IMR-90 (cell line): ENCODE measurements around the gene UBA5. TPM values are rescaled to one million over a fixed set of nuclear protein-coding genes. Genes with fewer than 3 reads are reported as not detected.

Source experiments
- ATAC-seq: fragments of 200-7000 bp; cut with Tn5 transposase; 2 replicates; pipeline ENCODE4 v1.9.1; 2020; ENCODE audit warnings: low read depth, mild to moderate bottlenecking, moderate library complexity
- BruUV-seq: library from RNA; stranded (reverse); fragments of 400-500 nt; replicated peaks from 2 replicates; lab custom pipeline; 2021; lab: Mats Ljungman, UMichigan
- CTCF ChIA-PET: fragments of 300-600 bp; formaldehyde crosslinking; extraction: SDS; loops from one replicate; lab custom pipeline; 2021; ENCODE audit warnings: antibody characterized with exemption; lab: Yijun Ruan, JAX
- POLR2A ChIA-PET: fragments of 300-600 bp; sonication (Branson Sonifier 250); formaldehyde crosslinking; loops from one replicate; lab custom pipeline; 2022; ENCODE audit warnings: antibody characterized with exemption; ENCODE audit not compliant: unreplicated experiment; lab: Charles Lee
- DNase-seq: peaks from one replicate; pipeline ENCODE4 v3.0.0; 2013
- H2AFZ ChIP-seq: replicated peaks from 2 replicates; pipeline ENCODE3; 2013; ENCODE audit warnings: low read length, mild to moderate bottlenecking; ENCODE audit not compliant: poor library complexity
- H2AK5ac ChIP-seq: 2 replicates; pipeline ENCODE4 v1.6.1; 2013; ENCODE audit warnings: low read depth, low read length, inconsistent platforms
- H2AK9ac ChIP-seq: replicated peaks from 2 replicates; pipeline ENCODE3; 2013; ENCODE audit warnings: mild to moderate bottlenecking, low read depth, low read length, moderate library complexity; ENCODE audit not compliant: poor library complexity
- H2BK120ac ChIP-seq: 2 replicates; pipeline ENCODE4 v1.6.1; 2013; ENCODE audit warnings: low read depth, low read length, inconsistent platforms
- H2BK15ac ChIP-seq: 3 replicates; pipeline ENCODE4 v1.6.1; 2013; ENCODE audit warnings: low read depth, low read length, inconsistent platforms
- H2BK20ac ChIP-seq: 2 replicates; pipeline ENCODE4 v1.6.1; 2013; ENCODE audit warnings: low read depth, mild to moderate bottlenecking, inconsistent platforms, low read length, moderate library complexity
- H2BK5ac ChIP-seq: 2 replicates; pipeline ENCODE4 v1.6.1; 2013; ENCODE audit warnings: mild to moderate bottlenecking, low read depth, low read length, inconsistent platforms; ENCODE audit not compliant: poor library complexity, severe bottlenecking
- H3K14ac ChIP-seq: replicated peaks from 2 replicates; pipeline ENCODE4 v1.6.1; 2013; ENCODE audit warnings: low read depth, low read length, inconsistent platforms
- H3K18ac ChIP-seq: 2 replicates; pipeline ENCODE4 v1.6.1; 2013; ENCODE audit warnings: low read depth, low read length, control low read depth
- H3K23ac ChIP-seq: 2 replicates; pipeline ENCODE4 v1.6.1; 2013; ENCODE audit warnings: low read depth, low read length, inconsistent platforms
- H3K27ac ChIP-seq: 2 replicates; pipeline ENCODE4 v1.5.1; 2013; ENCODE audit warnings: mild to moderate bottlenecking, control low read depth, low read length; ENCODE audit not compliant: insufficient read depth
- H3K27me3 ChIP-seq: 2 replicates; pipeline ENCODE4 v1.6.1; 2013; ENCODE audit warnings: low read length; ENCODE audit not compliant: control insufficient read depth, insufficient read depth
- H3K36me3 ChIP-seq: 2 replicates; pipeline ENCODE4 v1.6.1; 2013; ENCODE audit warnings: low read length, mixed read lengths; ENCODE audit not compliant: control insufficient read depth, insufficient read depth
- H3K4ac ChIP-seq: 2 replicates; pipeline ENCODE4 v1.6.1; 2013; ENCODE audit warnings: low read depth, low read length, inconsistent platforms
- H3K4me1 ChIP-seq: 2 replicates; pipeline ENCODE4 v1.6.1; 2013; ENCODE audit warnings: low read length, mixed read lengths; ENCODE audit not compliant: control insufficient read depth, insufficient read depth
- H3K4me2 ChIP-seq: 2 replicates; pipeline ENCODE4 v1.6.1; 2013; ENCODE audit warnings: low read depth, mild to moderate bottlenecking, control low read depth, low read length, moderate library complexity
- H3K4me3 ChIP-seq: 2 replicates; pipeline ENCODE4 v1.5.1; 2013; ENCODE audit warnings: low read depth, mild to moderate bottlenecking, control low read depth, low read length, moderate library complexity; ENCODE audit not compliant: insufficient read depth
- H3K56ac ChIP-seq: 2 replicates; pipeline ENCODE4 v1.6.1; 2013; ENCODE audit warnings: low read length, inconsistent platforms; ENCODE audit not compliant: insufficient read depth; ENCODE audit errors: extremely low read depth
- H3K79me1 ChIP-seq, 2 experiments: 2 replicates each; pipeline ENCODE4 v1.6.1; 2013; ENCODE audit warnings: low read length in 2 of 2, inconsistent platforms in 1 of 2, low read depth in 1 of 2
- H3K9ac ChIP-seq: 2 replicates; pipeline ENCODE4 v1.6.1; 2013; ENCODE audit warnings: low read depth, low read length, control low read depth
- H3K9me1 ChIP-seq: 2 replicates; pipeline ENCODE4 v1.6.1; 2013; ENCODE audit warnings: low read length, inconsistent platforms; ENCODE audit not compliant: insufficient read depth
- H3K9me3 ChIP-seq: 2 replicates; pipeline ENCODE4 v1.6.1; 2013; ENCODE audit warnings: low read length; ENCODE audit not compliant: control insufficient read depth, insufficient read depth
- H4K20me1 ChIP-seq: 2 replicates; pipeline ENCODE4 v1.6.1; 2013; ENCODE audit warnings: low read length, inconsistent platforms; ENCODE audit not compliant: insufficient read depth
- H4K5ac ChIP-seq: 2 replicates; pipeline ENCODE4 v1.6.1; 2013; ENCODE audit warnings: mild to moderate bottlenecking, low read depth, low read length, control low read depth
- H4K8ac ChIP-seq, 2 experiments: 2 replicates each; pipeline ENCODE4 v1.6.1; 2013; ENCODE audit warnings: low read depth in 2 of 2, low read length in 2 of 2, control low read depth in 1 of 2, inconsistent platforms in 1 of 2
- H4K91ac ChIP-seq: 2 replicates; pipeline ENCODE4 v1.6.1; 2013; ENCODE audit warnings: low read depth, low read length, inconsistent platforms; ENCODE audit not compliant: insufficient read depth
- CEBPB ChIP-seq: IDR thresholded peaks from 2 replicates; pipeline ENCODE4 v1.6.1; 2012; ENCODE audit warnings: low read depth, low read length, improper control_type of control experiment
- MAZ ChIP-seq: IDR thresholded peaks from 2 replicates; pipeline ENCODE4 v1.6.1; 2012; ENCODE audit warnings: low read depth, mild to moderate bottlenecking, low read length, improper control_type of control experiment, moderate library complexity, borderline replicate concordance
- NFE2L2 ChIP-seq: fragments of 150-350 bp; IDR thresholded peaks from 2 replicates; pipeline ENCODE4 v1.6.1; 2016; ENCODE audit warnings: low read depth, mild to moderate bottlenecking, low read length
- RCOR1 ChIP-seq: IDR thresholded peaks from 2 replicates; pipeline ENCODE4 v1.6.1; 2012; ENCODE audit warnings: mild to moderate bottlenecking, low read length, improper control_type of control experiment; ENCODE audit not compliant: insufficient replicate concordance
- SMC3 ChIP-seq: fragments of 150-350 bp; IDR thresholded peaks from 2 replicates; pipeline ENCODE4 v1.6.1; 2016; ENCODE audit warnings: low read depth, mild to moderate bottlenecking, antibody characterized with exemption, low read length, moderate library complexity
- WGBS, 2 experiments: methylation state at CpG; one replicate each; pipeline versions ENCODE4 v1.1.5 to v1.1.7; 2013; ENCODE audit warnings: missing lambda C conversion rate in 2 of 2; ENCODE audit not compliant: insufficient read length in 1 of 2; ENCODE audit errors: extremely low coverage in 2 of 2; 5-methylcytosine and 5-hydroxymethylcytosine counted together
- dilution Hi-C: fragments of 300-500 bp; cut with HindIII; formaldehyde crosslinking; loops from one replicate; pipeline ENCODE4 v1.14.3; 2018; ENCODE audit warnings: low sequenced_read_pairs; ENCODE audit not compliant: unreplicated experiment
- in situ Hi-C: fragments of 300-500 bp; cut with MboI; formaldehyde crosslinking; loops from 3 replicates; pipeline ENCODE4 v1.14.3; 2019; ENCODE audit warnings: low sequenced_read_pairs, inconsistent platforms, mixed read lengths
- intact Hi-C: fragments of 100-400 bp; cut with micrococcal nuclease; formaldehyde crosslinking; loops from 2 replicates; pipeline ENCODE4 v1.10.0; 2022
- polyA plus RNA-seq, 3 experiments: library from polyadenylated mRNA; depleted of rRNA; stranded (reverse); fragments of >200 nt; gene quantifications; 2 replicates each; pipeline ENCODE4 v1.2.3, GENCODE V29; 2012; ENCODE audit warnings: low replicate concordance in 1 of 3
- total RNA-seq: library from RNA; depleted of rRNA; stranded (reverse); fragments of >200 nt; gene quantifications from 2 replicates; pipeline ENCODE4 v1.2.3, GENCODE V29; 2012
- TF ChIP-seq, protein P1 (sequence below): conservative IDR thresholded peaks from 2 replicates; pipeline ENCODE4 v1.5.1; 2012; ENCODE audit warnings: mild to moderate bottlenecking, low read depth, low read length, improper control_type of control experiment
- TF ChIP-seq, protein P2 (sequence below): fragments of 150-350 bp; IDR thresholded peaks from 2 replicates; pipeline ENCODE4 v1.6.1; 2016; ENCODE audit warnings: low read depth, mild to moderate bottlenecking, low read length, moderate library complexity, borderline replicate concordance
- TF ChIP-seq, protein P3 (sequence below): fragments of 150-350 bp; IDR thresholded peaks from 2 replicates; pipeline ENCODE4 v1.6.1; 2017; ENCODE audit warnings: mild to moderate bottlenecking, antibody characterized with exemption, low read length, low read depth

The UBA5 gene
- total and polyA plus RNA-seq, 2 of the 4 experiments (the other 2 are of a cell fraction) = 20.3 to 30.4 TPM

DNA sequence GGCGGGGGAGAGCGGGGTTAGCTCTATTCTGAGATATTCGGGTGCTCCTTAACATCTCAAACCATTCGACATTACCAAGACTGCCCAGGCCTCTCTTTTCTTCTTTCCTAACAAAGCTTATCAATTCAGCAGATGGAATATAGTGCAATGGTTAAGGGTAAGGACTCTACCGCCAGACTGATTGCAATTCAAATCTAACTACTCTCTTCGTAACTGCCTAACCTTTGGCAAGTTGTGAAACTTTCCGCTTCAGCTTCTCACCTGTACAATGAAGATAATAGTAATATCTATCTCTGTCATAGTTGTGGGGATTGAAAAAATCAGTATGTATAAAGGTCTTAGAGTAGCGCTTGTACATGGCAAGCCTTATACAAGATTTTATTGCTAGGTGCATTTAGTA, 972 bp downstream of the UBA5 start:
- CTCF ChIA-PET = interaction anchor here (1.0 to 1.1 kb wide), 2 partner anchors 18 to 19 kb away, joined by 3 read pairs; no protein-coding TSS in a partner anchor
- Histone ChIP-seq H3K36me3 (no peaks in the 10 kb centered on the region), H2AK5ac (no peak overlapping the region), H3K4ac (peak overlapping the region; percentile 82; the same call in 1 of the 2 replicates), H3K4me1 (no peaks in the 10 kb centered on the region), H2BK120ac (no peak overlapping the region), H2BK15ac (no peak overlapping the region), H3K9me3 (no peaks in the 10 kb centered on the region), H3K79me1 (peaks cover 10 to 41% of the 10 kb centered on the region in 2 experiments), H3K4me2 (peak overlapping the region; percentile 88), H3K18ac (no peak overlapping the region; the same call in 1 of the 2 replicates), H2AK9ac (no peak overlapping the region), H4K20me1 (no peaks in the 10 kb centered on the region; the same call in 1 of the 2 replicates), H3K27ac (peak overlapping the region; percentile 92; the same call in 1 of the 2 replicates), H3K27me3 (no peaks in the 10 kb centered on the region), H3K9me1 (0 out of 2 replicates have a peak, but pooled peaks cover 2% of the 10 kb centered on the region), H3K23ac (peak overlapping the region; percentile 57), H3K9ac (peak overlapping the region; percentile 86), H2BK5ac (peak overlapping the region; percentile 91), H4K8ac (peak overlapping the region; percentile 81 to 92; a peak in 2 of 4 replicates), H3K56ac (0 out of 2 replicates have a peak overlapping the region, but pooled peaks have one; percentile 51), H2BK20ac (no peak overlapping the region), H4K5ac (peak overlapping the region; percentile 80; the same call in 1 of the 2 replicates), H3K4me3 (peak overlapping the region; percentile 84), H2AFZ (no peak overlapping the region), H4K91ac (no peak overlapping the region), H3K14ac (no peak overlapping the region; the same call in 1 of the 2 replicates)
- dilution Hi-C loops (no loop called here), intact Hi-C loops (no loop called here), in situ Hi-C loops (no loop called here)
- BruUV-seq = no TSS peak
- POLR2A ChIA-PET = no interaction called here
- TF ChIP-seq, protein P1, sequence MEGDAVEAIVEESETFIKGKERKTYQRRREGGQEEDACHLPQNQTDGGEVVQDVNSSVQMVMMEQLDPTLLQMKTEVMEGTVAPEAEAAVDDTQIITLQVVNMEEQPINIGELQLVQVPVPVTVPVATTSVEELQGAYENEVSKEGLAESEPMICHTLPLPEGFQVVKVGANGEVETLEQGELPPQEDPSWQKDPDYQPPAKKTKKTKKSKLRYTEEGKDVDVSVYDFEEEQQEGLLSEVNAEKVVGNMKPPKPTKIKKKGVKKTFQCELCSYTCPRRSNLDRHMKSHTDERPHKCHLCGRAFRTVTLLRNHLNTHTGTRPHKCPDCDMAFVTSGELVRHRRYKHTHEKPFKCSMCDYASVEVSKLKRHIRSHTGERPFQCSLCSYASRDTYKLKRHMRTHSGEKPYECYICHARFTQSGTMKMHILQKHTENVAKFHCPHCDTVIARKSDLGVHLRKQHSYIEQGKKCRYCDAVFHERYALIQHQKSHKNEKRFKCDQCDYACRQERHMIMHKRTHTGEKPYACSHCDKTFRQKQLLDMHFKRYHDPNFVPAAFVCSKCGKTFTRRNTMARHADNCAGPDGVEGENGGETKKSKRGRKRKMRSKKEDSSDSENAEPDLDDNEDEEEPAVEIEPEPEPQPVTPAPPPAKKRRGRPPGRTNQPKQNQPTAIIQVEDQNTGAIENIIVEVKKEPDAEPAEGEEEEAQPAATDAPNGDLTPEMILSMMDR = no peak
- TF ChIP-seq SMC3 = no peak
- no peak for TF ChIP-seq RCOR1
- no peak for TF ChIP-seq NFE2L2
- TF ChIP-seq, protein P2, sequence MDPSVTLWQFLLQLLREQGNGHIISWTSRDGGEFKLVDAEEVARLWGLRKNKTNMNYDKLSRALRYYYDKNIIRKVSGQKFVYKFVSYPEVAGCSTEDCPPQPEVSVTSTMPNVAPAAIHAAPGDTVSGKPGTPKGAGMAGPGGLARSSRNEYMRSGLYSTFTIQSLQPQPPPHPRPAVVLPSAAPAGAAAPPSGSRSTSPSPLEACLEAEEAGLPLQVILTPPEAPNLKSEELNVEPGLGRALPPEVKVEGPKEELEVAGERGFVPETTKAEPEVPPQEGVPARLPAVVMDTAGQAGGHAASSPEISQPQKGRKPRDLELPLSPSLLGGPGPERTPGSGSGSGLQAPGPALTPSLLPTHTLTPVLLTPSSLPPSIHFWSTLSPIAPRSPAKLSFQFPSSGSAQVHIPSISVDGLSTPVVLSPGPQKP = no peak
- no peak for TF ChIP-seq MAZ
- no peak for TF ChIP-seq CEBPB
- TF ChIP-seq, protein P3, sequence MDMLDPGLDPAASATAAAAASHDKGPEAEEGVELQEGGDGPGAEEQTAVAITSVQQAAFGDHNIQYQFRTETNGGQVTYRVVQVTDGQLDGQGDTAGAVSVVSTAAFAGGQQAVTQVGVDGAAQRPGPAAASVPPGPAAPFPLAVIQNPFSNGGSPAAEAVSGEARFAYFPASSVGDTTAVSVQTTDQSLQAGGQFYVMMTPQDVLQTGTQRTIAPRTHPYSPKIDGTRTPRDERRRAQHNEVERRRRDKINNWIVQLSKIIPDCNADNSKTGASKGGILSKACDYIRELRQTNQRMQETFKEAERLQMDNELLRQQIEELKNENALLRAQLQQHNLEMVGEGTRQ = no peak
- ATAC-seq (no peak), DNase-seq (no peak)
- WGBS, 2 experiments = no CpG with 5 or more reads among the region's 8 CpGs
